SK-N-MC (cell line): ENCODE results near the gene PTAFR.

Experiments
- DNase-seq: peaks from one replicate; pipeline ENCODE4 v3.0.0-alpha.2; 2011; ENCODE audit warnings: low read depth, low spot score
- H3K27ac ChIP-seq: fragments of 200-600 bp; sonication (generic); 2 replicates; pipeline ENCODE4 v1.5.1; 2016; ENCODE audit warnings: mixed run types
- H3K36me3 ChIP-seq: fragments of 200-600 bp; sonication (generic); 2 replicates; pipeline ENCODE4 v1.6.1; 2017; ENCODE audit warnings: antibody characterized with exemption, low read length, mixed read lengths; ENCODE audit not compliant: insufficient read depth
- H3K4me3 ChIP-seq: fragments of 200-600 bp; sonication (generic); 2 replicates; pipeline ENCODE4 v1.5.1; 2016
- H3K9ac ChIP-seq: fragments of 200-600 bp; sonication (generic); 2 replicates; pipeline ENCODE4 v1.8.0; 2017; ENCODE audit warnings: mixed run types, mixed read lengths; ENCODE audit not compliant: insufficient read length
- H3K9me3 ChIP-seq: fragments of 200-600 bp; sonication (generic); 2 replicates; pipeline ENCODE4 v1.6.1; 2017; ENCODE audit warnings: low read depth, mild to moderate bottlenecking, antibody characterized with exemption, low read length, moderate library complexity, mixed read lengths
- EZH2 ChIP-seq: fragments of 200-600 bp; sonication (generic); IDR thresholded peaks from one replicate; pipeline ENCODE4 v1.6.1; 2017; ENCODE audit warnings: antibody characterized with exemption
- FOXP2 ChIP-seq: optimal IDR thresholded peaks from 2 replicates; pipeline ENCODE3; 2011; ENCODE audit warnings: mild to moderate bottlenecking, moderate library complexity; ENCODE audit not compliant: insufficient read depth; ENCODE audit errors: extremely low read length, control extremely low read depth
- POLR2AphosphoS5 ChIP-seq: IDR thresholded peaks from 2 replicates; pipeline ENCODE4 v1.6.1; 2012; ENCODE audit warnings: mild to moderate bottlenecking, low read depth, low read length, borderline replicate concordance

PTAFR gene

GRCh38 chr1:28180306-28181305, 4.1 kb upstream of the PTAFR start:
- DNase-seq: no peak
- TF ChIP-seq FOXP2 (no peak), EZH2 (no peak), POLR2AphosphoS5 (no peak)
- H3K36me3 ChIP-seq: no peaks in the 10 kb centered on the region
- H3K9ac ChIP-seq: no peak overlapping the region
- no peaks in the 10 kb centered on the region for H3K9me3 ChIP-seq
- no peak overlapping the region for H3K27ac ChIP-seq
- no peak overlapping the region for H3K4me3 ChIP-seq

GRCh38 chr1:28178690-28179485, 2.4 kb upstream of the PTAFR start:
- no peak overlapping the region for H3K9ac ChIP-seq
- no peak for TF ChIP-seq EZH2
- TF ChIP-seq FOXP2: no peak
- no peak for TF ChIP-seq POLR2AphosphoS5
- no peak for DNase-seq
- no peaks in the 10 kb centered on the region for H3K36me3 ChIP-seq
- no peak overlapping the region for H3K27ac ChIP-seq
- no peaks in the 10 kb centered on the region for H3K9me3 ChIP-seq
- H3K4me3 ChIP-seq: no peak overlapping the region

- H3K4me3 ChIP-seq: no peak overlapping the region
- H3K9ac ChIP-seq: no peak overlapping the region
- DNase-seq: no peak
- TF ChIP-seq EZH2 (no peak), FOXP2 (no peak), POLR2AphosphoS5 (no peak)
- no peak overlapping the region for H3K27ac ChIP-seq
- H3K36me3 ChIP-seq: no peaks in the 10 kb centered on the region
- H3K9me3 ChIP-seq: no peaks in the 10 kb centered on the region
Measured at GRCh38 chr1:28175955-28176485, 470 bp downstream of the PTAFR start.

GRCh38 chr1:28173980-28174297, 2.6 kb downstream of the PTAFR start:
- Histone ChIP-seq H3K9me3 (no peaks in the 10 kb centered on the region), H3K4me3 (no peak overlapping the region), H3K9ac (no peak overlapping the region), H3K27ac (peak overlapping the region; percentile 15; the same call in 1 of the 2 replicates), H3K36me3 (no peaks in the 10 kb centered on the region)
- TF ChIP-seq POLR2AphosphoS5: no peak
- TF ChIP-seq FOXP2: no peak
- no peak for TF ChIP-seq EZH2
- DNase-seq: no peak

DNA sequence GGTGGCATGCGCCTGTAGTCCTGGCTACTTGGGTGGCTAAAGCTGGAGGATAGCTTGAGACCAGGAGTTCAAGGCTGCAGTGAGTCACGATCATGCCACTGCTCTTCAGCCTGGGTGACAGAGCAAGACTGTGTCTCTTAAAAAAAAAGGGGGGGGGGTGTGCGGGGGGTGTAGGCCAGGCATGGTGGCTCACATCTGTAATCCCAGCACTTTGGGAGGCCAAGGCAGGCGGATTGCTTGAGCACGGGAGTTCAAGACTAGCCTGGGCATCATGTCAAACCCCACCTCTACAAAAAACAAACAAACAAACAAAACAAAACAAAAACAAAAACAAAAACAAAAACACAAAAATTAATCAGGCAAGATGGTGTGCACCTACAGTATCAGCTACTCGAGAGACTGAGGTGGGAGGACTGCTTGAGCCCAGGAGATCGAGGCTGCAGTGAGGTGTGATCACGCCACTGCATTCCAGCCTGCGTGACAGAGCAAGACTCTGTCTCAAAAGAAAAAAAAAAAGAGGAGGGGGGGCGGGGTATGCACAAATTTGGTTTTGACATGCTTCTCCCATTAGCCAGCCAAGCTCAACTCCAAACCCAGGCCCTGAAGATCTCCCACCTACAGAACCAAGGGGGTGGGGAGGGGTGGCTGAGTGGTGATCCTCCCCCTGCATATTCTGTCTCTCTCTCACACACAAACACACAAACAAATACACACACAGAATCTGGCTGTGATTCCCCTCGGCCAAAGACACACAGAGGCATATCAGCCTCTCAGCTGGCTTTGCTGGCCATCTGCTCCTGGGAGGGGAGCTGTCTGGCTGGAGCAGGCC, 3.1 kb downstream of the PTAFR start:
- Histone ChIP-seq H3K9me3 (no peaks in the 10 kb centered on the region), H3K27ac (peak overlapping the region; percentile 81; the same call in 1 of the 2 replicates), H3K4me3 (no peak overlapping the region), H3K9ac (no peak overlapping the region), H3K36me3 (no peaks in the 10 kb centered on the region)
- TF ChIP-seq POLR2AphosphoS5: no peak
- no peak for TF ChIP-seq FOXP2
- no peak for TF ChIP-seq EZH2
- no peak for DNase-seq

DNA sequence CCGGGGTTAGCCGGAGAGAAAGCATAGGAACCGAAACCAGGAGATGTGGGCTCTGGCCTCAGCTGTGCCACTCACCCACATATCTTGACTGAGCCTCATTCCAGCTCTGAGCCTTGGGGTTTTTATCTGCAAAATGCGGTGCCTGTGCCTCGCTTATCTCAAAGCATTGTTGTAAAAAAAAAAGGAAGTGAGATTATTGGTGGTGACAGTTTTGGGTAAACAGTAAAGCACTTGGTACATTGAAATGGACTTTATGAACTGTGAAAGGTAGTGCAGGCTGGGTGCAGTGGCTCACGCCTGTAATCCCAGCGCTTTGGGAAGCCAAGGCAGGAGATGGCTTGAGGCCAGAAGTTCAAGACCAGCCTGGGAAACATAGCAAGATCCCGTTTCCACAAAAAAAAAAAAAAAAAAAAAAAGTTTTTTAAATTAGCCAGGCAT, 3.8 kb downstream of the PTAFR start:
- no peak for TF ChIP-seq EZH2
- TF ChIP-seq FOXP2: no peak
- TF ChIP-seq POLR2AphosphoS5: no peak
- Histone ChIP-seq H3K9me3 (no peaks in the 10 kb centered on the region), H3K36me3 (no peaks in the 10 kb centered on the region), H3K4me3 (no peak overlapping the region), H3K27ac (peak overlapping the region; percentile 81), H3K9ac (peak overlapping the region; percentile 32)
- no peak for DNase-seq

DNA sequence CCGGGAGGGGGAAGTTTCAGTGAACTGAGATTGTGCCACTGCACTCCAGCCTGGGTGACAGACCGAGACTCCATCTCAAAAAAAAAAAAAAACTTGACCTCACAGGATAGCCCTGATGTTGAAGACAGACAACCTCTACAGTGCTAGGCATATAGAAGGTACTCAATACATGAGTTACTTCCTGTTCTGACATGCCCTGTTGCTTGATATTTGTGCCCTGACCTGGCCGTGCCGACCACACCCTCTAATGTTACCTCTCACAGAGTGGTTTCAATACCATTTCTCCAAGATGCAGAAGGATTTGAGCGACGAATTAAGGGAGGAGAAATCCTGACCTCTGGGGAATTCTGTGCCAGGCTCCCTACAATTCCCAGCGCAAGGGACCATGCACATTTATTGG, 5.2 kb downstream of the PTAFR start:
- no peak for DNase-seq

More for the DNA sequence above, 5.2 kb downstream of the PTAFR start:
- TF ChIP-seq POLR2AphosphoS5 (no peak), FOXP2 (no peak), EZH2 (no peak)
- Histone ChIP-seq H3K27ac (no peak overlapping the region), H3K9ac (no peak overlapping the region), H3K36me3 (no peaks in the 10 kb centered on the region), H3K9me3 (no peaks in the 10 kb centered on the region), H3K4me3 (no peak overlapping the region)
